Measurements from ENCODE around the gene LCN15.

DNA sequence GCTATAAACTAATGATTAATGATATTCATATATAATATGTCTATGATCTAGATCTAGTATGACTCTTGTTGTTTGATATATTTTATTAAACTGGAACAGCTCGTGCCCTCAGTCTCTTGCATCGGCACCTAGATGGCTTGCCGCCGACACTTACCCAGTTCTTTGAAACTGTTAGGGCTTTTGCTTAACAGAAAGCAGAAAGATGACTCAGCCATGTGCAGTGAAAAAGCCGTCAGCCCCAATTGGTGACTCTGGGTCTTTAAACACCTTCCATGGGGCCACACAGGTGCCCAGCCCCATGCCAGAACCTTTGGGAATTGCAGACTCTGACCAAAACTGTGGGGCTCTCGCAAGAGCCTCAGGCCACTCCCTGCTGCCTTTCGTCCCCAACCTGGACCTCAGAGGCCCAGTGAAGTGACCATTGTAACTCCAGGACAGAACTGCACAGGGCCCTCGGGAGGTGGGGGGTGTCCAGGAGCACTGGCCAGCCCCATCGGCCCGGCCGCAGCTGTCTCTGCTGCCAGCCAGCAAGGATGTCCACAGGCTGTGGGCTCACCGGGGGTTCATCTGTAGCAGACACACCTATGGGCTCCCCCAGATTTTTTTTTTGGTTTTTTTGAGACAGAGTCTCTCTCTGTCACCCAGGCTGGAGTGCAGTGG, 29.4 kb downstream of the LCN15 start:
- TF ChIP-seq, protein P1, sequence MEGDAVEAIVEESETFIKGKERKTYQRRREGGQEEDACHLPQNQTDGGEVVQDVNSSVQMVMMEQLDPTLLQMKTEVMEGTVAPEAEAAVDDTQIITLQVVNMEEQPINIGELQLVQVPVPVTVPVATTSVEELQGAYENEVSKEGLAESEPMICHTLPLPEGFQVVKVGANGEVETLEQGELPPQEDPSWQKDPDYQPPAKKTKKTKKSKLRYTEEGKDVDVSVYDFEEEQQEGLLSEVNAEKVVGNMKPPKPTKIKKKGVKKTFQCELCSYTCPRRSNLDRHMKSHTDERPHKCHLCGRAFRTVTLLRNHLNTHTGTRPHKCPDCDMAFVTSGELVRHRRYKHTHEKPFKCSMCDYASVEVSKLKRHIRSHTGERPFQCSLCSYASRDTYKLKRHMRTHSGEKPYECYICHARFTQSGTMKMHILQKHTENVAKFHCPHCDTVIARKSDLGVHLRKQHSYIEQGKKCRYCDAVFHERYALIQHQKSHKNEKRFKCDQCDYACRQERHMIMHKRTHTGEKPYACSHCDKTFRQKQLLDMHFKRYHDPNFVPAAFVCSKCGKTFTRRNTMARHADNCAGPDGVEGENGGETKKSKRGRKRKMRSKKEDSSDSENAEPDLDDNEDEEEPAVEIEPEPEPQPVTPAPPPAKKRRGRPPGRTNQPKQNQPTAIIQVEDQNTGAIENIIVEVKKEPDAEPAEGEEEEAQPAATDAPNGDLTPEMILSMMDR (IDR thresholded peaks at IDR 0.05) = no peak
- TF ChIP-seq POLR2A (IDR thresholded peaks at IDR 0.05) = no peak

All from ovary (tissue), 3 donors.